BJ (cell line): ENCODE measurements around the gene IL1RAP. TPM values are rescaled to one million over a fixed set of nuclear protein-coding genes. Genes with fewer than 3 reads are reported as not detected.

ENCODE experiments used
- CTCF ChIA-PET: fragments of 350-600 bp; formaldehyde crosslinking; extraction: SDS; loops from one replicate; lab custom pipeline; 2021; ENCODE audit warnings: antibody characterized with exemption, inconsistent platforms; lab: Yijun Ruan, JAX
- POLR2A ChIA-PET: fragments of 300-600 bp; sonication (Branson Sonifier 250); formaldehyde crosslinking; extraction: SDS; loops from one replicate; lab custom pipeline; 2021; ENCODE audit warnings: antibody characterized with exemption; lab: Charles Lee
- DNase-seq: peaks from one replicate; pipeline ENCODE4 v3.0.0-alpha.2; 2011; ENCODE audit warnings: low read depth
- H3K27me3 ChIP-seq: 2 replicates; pipeline ENCODE4 v1.6.0; 2011; ENCODE audit warnings: low read length; ENCODE audit not compliant: control insufficient read depth, insufficient read depth
- H3K36me3 ChIP-seq: 2 replicates; pipeline ENCODE4 v1.5.1; 2011; ENCODE audit warnings: low read length; ENCODE audit not compliant: control insufficient read depth, insufficient read depth
- H3K4me3 ChIP-seq: 2 replicates; pipeline ENCODE4 v1.5.1; 2011; ENCODE audit warnings: low read depth, mild to moderate bottlenecking, control low read depth, low read length
- CTCF ChIP-seq: IDR thresholded peaks from 2 replicates; pipeline ENCODE4 v1.5.1; 2011; ENCODE audit warnings: low read depth, mild to moderate bottlenecking, control low read depth, inconsistent platforms, low read length, moderate library complexity; ENCODE audit not compliant: insufficient read depth
- polyA plus RNA-seq: library from polyadenylated mRNA; depleted of rRNA; stranded (reverse); fragments of >200 nt; gene quantifications from 2 replicates; pipeline ENCODE4 v1.2.3, GENCODE V29; 2011

IL1RAP gene
- polyA plus RNA-seq, 1 experiment, result 8.6 TPM

- no peak for DNase-seq
- no peaks in the 10 kb centered on the region for H3K36me3 ChIP-seq
- no peak for TF ChIP-seq CTCF
- ChIA-PET POLR2A (no interaction called here), CTCF (interaction anchor here (1.6 kb wide), 1 partner anchor 13 kb away, joined by 4 read pairs; no protein-coding TSS in a partner anchor)
- no peaks in the 10 kb centered on the region for H3K27me3 ChIP-seq
- H3K4me3 ChIP-seq, result no peak overlapping the region
Measured at GRCh38 chr3:190543671-190544070, 29.8 kb downstream of the IL1RAP start.

GRCh38 chr3:190545191-190545590, 31.3 kb downstream of the IL1RAP start:
- Histone ChIP-seq H3K27me3 (no peaks in the 10 kb centered on the region), H3K4me3 (no peak overlapping the region), H3K36me3 (no peaks in the 10 kb centered on the region)
- TF ChIP-seq CTCF, result no peak
- ChIA-PET CTCF (interaction anchor here (1.0 kb wide), 1 partner anchor 10 kb away, joined by 3 read pairs; no protein-coding TSS in a partner anchor), POLR2A (no interaction called here)
- DNase-seq, result no peak

- H3K36me3 ChIP-seq, result no peaks in the 10 kb centered on the region
- ChIA-PET CTCF (no interaction called here), POLR2A (interaction anchor here (0.5 kb wide), 1 partner anchor 785 kb away, joined by 3 read pairs; no protein-coding TSS in a partner anchor)
- no peak for DNase-seq
- H3K4me3 ChIP-seq, result no peak overlapping the region
- no peaks in the 10 kb centered on the region for H3K27me3 ChIP-seq
- TF ChIP-seq CTCF, result no peak
Measured at GRCh38 chr3:190546881-190547510, 33.1 kb downstream of the IL1RAP start.

GRCh38 chr3:190548031-190548656, 34.3 kb downstream of the IL1RAP start:
- H3K27me3 ChIP-seq, result no peaks in the 10 kb centered on the region
- H3K4me3 ChIP-seq, result no peak overlapping the region
- no peak for TF ChIP-seq CTCF
- ChIA-PET CTCF (no interaction called here), POLR2A (no interaction called here)
- H3K36me3 ChIP-seq, result no peaks in the 10 kb centered on the region
- DNase-seq, result no peak

GRCh38 chr3:190552021-190552420, 38.1 kb downstream of the IL1RAP start:
- ChIA-PET CTCF (no interaction called here), POLR2A (no interaction called here)
- H3K27me3 ChIP-seq, result no peaks in the 10 kb centered on the region
- TF ChIP-seq CTCF, result no peak
- H3K4me3 ChIP-seq, result no peak overlapping the region
- no peak for DNase-seq
- H3K36me3 ChIP-seq, result no peaks in the 10 kb centered on the region
